Activated CD4-positive, alpha-beta T cell treated with anti-CD3 and anti-CD28 coated beads for 24 hours (primary cell): ENCODE measurements around the gene SRPK2.
"Not testable (repeated sequence)": the region's sequence is repeated elsewhere in the genome, so short reads cannot be mapped to it uniquely, and the experiment has no call there.

ENCODE experiments used
- DNase-seq, 2 donors: peaks; one replicate each; pipeline ENCODE4 v3.0.0-alpha.2; 2020; ENCODE audit warnings: low read depth in 2 of 2

The SRPK2 gene

DNA sequence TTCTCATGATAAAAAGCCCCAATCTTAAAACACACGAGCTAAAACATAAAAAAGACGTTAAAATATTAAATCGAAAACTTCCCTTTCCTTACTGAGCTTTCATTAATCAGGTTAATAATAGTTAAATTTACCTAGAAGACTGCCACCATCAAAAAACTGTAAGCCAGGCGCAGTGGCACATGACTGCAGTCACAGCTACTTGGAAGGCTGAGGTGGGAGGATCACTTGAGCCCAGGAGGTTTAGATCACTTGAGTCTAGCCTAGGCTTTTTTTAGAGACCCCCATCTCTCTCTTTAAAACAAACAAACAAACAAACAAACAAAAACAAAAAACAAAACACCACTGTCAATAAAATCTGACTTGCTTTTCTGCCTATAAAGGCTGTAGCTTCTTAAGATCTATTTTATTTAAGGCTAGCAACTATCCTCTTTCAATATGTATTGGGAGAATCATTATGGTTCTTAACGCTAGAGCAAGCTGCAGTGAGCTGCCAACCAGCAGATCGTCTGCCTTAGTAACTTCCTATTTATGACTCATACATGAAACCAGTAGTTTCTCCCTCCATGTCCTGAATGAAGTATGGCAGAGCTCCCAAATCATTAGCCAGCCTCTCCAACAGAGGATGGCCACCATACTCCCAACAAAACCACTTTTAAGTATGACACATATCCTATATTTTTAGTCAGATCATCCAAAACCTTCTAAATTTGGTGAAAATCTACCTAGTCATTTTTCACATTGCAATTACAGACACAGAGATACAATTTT is 163.7 kb downstream of the SRPK2 start:
- DNase-seq, result no peak

- no peak for DNase-seq
Measured at GRCh38 chr7:105222953-105223352, 165.8 kb downstream of the SRPK2 start.

GRCh38 chr7:105219771-105220160 is 169.0 kb downstream of the SRPK2 start:
- DNase-seq, result no peak

GRCh38 chr7:105218939-105219770 is 169.6 kb downstream of the SRPK2 start:
- no peak for DNase-seq

GRCh38 chr7:105218215-105218614 is 170.5 kb downstream of the SRPK2 start:
- DNase-seq, result no peak

DNA sequence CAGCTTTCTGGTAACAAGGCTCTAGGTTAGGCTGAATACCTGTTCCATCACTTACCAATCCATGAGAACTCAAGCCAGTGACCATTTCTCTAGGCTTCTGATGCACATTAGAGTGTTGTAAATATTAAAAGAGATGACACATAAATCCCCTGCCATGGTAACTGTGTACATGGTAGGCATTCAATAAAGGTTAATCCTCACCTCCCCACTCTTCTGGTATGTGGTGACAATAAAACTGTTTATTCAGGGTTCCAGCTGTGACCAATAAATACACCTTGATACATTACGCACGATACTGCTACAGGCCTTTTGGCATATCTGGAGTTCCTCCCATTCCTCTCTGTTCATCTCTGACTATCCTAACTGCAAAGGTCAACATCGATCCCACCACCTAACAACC is 171.9 kb downstream of the SRPK2 start:
- no peak for DNase-seq

GRCh38 chr7:105215821-105216220 is 172.9 kb downstream of the SRPK2 start:
- no peak for DNase-seq

- no peak for DNase-seq
Measured at GRCh38 chr7:105215182-105215581, 173.5 kb downstream of the SRPK2 start.

DNA sequence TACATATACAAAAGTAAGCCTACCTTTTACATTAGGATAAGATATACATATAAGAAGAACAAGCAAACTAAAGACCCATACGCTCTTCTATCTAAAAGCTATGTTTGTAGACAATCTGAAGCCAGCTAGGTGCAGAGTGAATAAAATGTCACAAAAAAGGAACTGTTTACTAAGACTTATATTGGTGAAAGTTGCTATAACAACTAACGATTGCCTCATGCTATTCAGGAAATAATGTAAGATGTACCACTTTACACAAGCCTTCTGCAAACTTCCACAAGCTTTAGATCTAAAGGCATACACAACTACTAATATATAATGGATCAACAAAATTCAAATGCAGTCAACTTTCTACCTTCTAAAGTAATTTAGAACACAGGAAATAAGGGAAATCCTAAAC is 175.1 kb downstream of the SRPK2 start:
- no peak for DNase-seq

- no peak for DNase-seq
Measured at GRCh38 chr7:105212212-105212611, 176.5 kb downstream of the SRPK2 start.

- DNase-seq, result no peak
Measured at GRCh38 chr7:105210721-105211205, 178.0 kb downstream of the SRPK2 start.

DNA sequence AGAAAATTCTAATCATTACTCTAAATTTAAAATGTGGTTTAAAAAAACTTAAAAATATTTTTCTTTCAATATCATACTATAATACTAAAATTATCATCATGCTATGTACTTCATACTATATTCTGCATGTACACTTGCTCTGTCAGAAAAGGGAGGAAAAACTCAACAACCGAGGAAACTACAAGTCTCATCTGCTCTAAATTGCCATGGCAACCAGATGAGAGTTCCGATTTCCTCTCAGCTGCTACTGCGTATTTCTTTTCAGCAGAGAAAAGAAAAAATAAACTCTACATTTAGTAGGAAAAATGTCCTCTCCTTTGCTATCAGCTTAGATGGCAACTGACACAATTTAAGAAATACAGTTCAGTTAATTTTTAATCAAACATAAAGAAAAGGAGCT is 178.9 kb downstream of the SRPK2 start:
- no peak for DNase-seq

DNA sequence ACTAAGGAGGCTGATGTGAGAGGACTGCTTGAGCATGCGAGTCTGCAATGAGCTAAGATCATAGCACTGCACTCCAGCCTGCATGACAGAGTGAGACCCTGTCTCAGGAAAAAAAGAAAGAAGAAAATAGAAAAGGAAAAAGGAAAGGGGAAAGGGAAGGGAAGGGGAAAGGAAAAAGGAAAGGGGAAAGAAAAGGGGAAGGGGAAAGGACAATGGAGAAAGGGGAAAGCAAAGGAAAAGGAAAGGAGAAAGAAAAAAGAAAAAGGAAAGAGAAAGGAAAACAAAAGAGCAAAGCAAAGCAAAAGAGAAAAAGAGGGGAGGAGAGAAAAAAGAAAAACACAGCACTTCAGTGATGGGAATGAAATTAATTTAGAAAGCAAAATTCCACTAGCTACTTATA is 179.3 kb downstream of the SRPK2 start:
- no peak for DNase-seq

DNA sequence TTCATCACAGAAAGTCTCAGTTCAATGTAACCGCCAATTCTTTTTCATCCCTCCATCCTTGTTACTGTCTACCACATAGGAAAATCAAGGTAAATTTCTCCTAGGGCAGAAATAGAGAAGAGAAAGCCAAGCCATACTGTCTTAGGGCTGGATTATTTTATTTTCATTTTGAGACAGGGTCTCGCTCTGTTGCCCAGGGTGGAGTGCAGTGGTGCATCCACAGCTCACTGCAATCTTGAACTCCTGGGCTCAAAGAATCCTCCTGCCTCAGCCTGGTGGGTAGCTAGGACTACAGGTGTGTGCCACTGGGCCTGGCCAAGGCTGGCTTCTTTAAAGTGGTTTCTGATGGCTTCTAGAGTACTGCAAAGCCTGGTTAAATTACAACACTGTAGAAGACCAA is 181.7 kb downstream of the SRPK2 start:
- DNase-seq, result no peak

GRCh38 chr7:105205592-105206237 is 183.0 kb downstream of the SRPK2 start:
- DNase-seq, result peak; percentile 10 to 18

DNA sequence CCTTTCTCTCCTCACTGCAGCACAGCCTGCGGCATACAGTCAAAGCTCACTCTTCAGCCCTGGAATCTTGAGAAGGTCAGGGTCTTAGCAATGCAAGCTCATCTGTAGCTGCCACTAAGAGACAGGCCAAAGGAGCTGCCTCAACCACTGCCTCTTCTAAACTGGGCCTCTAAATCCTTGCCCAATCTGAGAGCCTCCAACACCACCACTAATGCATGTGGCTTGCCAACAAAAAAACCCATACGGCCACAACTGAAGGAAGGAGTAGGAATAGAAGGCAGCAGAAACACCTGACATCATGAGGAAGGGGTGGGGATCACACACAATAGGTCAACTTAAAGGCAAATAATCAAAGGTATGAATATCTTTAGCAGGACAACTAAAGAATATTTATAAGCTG is 183.8 kb downstream of the SRPK2 start:
- DNase-seq, result no peak

DNA sequence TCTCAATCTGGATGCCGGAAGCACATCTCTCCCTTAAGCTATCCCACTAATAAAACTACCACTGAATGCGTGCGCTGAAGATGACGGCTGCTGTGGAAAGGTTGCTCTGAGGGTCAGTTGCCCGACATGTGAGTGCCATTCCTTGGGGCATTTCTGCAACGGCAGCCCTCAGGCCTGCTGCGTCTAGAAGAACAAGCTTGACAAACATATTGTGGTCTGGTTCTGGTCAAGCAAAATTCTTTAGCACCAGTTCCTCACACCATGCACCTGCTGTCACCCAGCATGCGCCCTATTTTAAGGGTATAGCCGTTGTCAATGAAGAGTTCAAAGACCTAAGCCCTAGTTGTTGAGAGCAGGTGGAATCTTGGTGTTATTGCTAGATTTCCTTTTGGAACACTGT is 184.2 kb downstream of the SRPK2 start:
- no peak for DNase-seq

DNA sequence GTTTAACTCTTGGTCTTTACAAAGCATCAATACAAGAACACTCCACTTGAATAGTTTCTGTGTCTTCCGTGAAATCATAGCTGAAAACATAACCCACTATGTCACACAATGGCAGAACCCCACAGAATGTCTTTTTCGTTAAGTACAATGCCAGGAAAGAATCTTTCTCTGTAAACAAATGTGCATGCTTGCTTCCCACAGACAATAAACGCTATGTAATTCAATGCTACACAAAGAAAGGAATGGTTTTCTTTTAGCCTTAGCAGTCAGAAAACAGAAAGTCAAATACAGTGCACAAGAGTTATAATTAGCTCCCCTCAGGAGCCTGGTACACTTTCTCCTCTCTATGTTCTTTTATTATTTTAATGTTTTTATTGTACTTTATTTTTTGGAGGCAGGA is 186.1 kb downstream of the SRPK2 start:
- DNase-seq, result no peak

- DNase-seq, result no peak
Measured at GRCh38 chr7:105199386-105199785, 189.3 kb downstream of the SRPK2 start.

GRCh38 chr7:105198223-105198622 is 190.5 kb downstream of the SRPK2 start:
- no peak for DNase-seq

DNA sequence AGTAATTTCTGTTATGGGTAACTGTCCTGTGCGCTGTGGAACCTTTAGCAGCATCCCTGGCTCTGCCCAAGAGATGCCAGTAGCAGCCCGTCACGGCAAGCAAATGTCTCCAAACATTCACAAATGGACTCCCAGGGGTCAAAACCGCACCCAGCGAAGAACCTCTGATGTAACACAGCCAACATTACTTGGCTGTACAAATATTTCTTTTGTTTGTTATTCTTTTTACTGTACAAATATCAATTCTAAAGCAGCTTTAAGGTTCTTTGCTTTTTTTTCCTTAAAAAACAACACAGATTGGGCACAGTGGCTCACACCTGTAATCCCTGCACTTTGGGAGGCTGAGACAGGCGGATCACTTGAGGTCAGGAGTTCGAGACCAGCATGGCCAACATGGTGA is 192.2 kb downstream of the SRPK2 start:
- no peak for DNase-seq

DNA sequence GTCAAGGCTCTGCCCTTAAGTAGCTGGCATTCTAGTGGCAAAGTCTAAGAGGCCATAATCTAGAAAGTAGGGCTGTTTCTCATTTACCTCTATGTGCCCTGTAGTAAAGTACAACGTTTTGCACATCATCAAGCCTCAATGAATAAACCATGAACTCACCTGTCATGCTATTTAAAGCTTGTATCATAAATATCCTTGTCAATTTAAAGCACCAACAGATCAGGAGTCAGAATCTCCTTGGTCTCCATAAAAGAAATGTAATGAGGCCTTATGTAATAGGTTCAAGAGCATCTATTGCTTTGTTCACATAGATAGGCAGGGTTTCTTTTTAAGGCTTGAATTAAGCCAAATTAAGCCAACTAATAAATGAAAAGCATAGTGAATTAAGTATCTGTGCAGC is 192.8 kb downstream of the SRPK2 start:
- no peak for DNase-seq

GRCh38 chr7:105194959-105195358 is 193.8 kb downstream of the SRPK2 start:
- not testable (repeated sequence) for DNase-seq
